GM21786 (cell line): ENCODE results near the gene TRA2B.
A peak's percentile ranks its signal among the peaks of the same experiment; 100 is the strongest.

Source experiments
- ATAC-seq: cut with Tn5 transposase; IDR thresholded peaks from one replicate; pipeline ENCODE4 v1.9.1; 2021; ENCODE audit not compliant: unreplicated experiment

Gene TRA2B

DNA sequence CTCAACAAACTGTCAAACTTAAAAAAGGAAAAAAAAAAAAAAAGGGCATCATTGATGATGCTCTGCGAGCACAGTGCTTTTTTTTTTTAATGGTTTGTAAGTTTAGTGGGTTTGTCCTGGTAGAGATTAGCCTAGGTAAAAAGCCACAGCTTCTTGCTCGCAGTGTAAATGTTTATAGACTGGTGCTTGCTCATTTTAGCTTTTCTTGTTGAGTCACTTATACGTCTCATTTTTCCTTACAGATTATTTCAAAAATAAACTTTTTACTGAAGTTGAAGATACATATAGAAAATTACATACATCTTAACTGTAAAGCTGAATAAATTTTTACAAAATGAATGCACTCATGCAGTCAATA, 16.5 kb upstream of the TRA2B start:
- no peak for ATAC-seq

DNA sequence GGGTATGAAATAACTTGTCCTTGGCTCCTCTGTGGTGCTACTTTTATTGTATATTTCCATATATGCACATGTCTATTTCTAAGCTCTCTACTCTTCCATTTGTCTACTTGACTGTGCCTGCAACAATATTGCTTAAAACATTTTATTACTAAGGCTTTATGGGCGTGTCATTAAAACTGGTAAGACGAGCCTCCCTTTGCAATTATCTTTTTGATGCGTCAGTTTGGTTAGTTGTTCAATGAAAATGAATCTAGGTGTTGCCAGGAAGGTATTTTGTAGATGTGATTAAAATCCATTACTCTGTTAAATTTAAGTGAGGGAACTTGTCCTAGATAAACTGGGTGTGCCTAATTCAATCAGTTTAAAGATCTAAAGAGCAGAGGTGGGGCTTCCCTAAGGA, 12.9 kb upstream of the TRA2B start:
- no peak for ATAC-seq

DNA sequence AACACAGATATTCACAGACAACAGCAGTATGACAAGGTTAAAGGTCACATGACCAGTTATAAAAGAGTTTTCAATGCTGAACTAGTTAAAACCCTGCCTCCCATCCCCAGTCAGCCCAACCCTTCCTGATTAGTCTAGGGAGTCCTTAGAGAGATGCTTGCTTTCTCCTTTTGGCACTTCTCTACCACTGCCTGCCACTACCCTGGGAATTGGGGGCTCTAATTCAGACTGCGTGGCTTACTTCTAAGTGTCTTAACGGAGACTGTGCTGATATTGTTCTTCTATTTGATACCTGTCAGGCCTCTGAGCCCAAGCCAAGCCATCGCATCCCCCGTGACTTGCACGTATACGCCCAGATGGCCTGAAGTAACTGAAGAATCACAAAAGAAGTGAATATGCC, 11.7 kb upstream of the TRA2B start:
- ATAC-seq, result no peak

DNA sequence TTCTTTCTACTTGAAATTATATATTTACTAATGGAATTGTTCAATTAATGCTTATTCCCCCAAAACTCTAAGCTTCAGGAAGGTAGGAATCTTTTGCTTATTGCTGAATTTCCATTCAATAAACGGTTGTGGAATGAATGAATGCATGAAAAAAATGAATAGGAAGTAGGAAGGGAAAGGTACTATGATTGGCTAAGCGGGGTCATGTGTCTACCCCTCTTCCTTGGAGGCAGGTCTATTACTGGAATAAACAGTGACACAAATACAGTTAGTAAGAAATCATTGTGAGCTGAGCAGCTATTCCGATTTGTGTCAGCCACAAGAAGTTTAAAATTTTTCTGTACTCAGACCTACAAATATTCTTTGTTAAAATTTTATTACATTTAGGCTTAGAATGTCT, 10.5 kb upstream of the TRA2B start:
- no peak for ATAC-seq

DNA sequence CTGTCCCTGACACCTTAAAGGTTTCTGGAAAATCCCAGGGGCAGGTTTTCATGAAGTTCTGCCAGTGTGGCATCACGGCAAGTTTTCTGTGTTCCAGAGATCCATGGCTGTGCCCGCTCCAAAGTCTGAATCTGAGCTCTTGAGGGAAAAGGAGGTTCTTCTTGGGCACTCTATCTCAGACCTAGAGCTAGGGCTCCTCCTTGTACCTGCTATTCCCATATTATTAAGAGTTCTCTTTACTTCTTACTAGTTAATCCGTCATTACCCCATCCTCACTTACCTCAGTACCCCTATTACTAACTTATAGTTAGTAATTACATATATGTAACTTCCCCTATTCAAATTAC, 5.9 kb upstream of the TRA2B start:
- ATAC-seq, result peak; percentile 17

DNA sequence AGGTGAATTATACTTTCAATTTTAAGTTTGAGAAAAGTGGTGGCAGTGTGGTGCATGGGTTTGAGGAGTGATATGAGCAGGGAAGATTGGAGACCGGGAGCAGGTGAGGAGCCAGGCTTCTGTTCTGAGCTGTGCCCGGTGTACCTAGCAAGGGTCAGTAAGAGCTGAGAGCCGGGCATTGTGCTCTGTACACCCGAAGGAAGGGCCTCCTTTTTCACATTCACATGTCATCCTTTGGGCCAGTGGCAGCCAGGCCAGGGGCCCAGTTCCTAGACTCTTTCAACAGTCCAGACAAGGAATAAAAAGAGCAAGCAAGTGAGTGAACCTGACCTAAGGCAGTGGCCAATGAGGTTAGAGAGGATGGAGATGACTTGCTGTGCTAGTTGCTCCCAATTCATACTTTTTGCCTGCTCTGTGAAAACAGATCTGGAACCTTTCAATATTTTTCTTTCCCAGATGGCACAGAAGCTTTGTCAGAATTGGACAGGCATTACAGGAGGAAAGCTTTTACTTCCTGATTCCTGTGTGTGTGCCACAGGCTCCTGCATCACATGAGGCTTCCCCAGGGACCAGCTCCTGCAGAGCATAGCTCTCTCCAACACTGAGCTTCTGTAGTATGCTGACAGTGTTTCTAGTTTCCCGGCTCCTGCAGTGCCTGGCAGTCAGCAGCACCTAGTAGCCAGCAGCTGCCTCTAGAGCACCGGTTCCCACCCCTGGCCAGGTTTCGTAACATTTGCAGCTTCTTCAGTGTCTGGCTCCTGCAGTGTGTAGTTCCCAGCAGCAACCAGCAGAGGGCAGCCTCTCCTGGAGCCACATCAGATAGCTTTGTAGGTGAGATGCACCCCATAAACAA, 5.3 kb upstream of the TRA2B start:
- peak; percentile 96 for ATAC-seq

DNA sequence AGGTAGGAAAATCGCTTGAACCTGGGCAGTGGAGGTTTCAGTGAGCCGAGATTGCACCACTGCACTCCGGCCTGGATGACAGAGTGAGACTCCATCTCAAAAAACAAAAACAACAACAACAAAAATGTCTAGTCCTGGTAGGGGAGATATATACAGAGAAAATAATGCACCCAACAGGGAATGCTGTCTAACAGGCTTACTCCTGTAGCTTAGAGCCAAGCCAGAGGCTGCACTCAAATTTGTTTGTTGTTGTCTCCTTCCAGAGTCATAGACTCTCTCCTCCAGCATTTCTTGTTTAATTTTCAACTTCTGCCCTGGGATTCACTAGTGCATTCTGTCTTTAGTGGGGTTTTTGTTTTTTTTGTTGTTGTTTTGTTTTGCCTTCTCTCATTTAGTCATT, 4.6 kb upstream of the TRA2B start:
- ATAC-seq, result no peak

DNA sequence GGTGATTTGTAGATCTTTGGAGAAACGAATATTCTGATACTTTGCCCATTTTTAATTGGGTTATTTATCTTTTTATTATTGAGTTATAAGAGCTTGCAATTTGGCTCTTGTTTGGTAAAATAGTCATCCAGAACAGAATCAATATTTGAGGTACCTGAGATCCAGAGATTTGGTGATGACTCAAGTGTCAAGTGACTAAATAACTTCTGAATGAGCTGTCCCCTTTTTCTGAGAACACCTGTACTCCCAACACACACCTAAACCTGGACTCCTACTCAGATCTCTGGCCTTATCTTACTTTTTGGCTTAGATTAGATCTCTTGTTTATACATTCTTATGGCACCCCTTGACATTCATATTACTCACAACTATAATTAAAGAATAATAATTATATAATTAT, 3.1 kb upstream of the TRA2B start:
- no peak for ATAC-seq

DNA sequence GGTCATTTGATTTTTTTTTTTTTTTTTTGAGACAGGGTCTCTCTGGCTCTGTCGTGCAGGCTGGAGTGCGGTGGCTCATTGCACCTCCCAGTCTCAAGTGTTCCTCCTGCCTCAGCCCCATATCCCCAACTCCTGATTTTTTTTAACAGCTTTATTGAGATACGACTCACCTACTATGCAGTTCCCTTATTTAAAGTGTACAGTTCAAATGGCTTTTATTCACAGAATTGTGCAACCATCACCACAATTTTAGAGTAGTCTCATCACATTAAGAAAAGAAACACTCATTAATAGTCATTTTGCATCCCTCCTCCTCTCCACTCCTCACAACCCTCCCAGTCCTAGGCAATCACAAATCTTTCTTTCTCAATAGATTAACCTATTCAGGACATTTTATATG, 1.9 kb upstream of the TRA2B start:
- ATAC-seq, result no peak

DNA sequence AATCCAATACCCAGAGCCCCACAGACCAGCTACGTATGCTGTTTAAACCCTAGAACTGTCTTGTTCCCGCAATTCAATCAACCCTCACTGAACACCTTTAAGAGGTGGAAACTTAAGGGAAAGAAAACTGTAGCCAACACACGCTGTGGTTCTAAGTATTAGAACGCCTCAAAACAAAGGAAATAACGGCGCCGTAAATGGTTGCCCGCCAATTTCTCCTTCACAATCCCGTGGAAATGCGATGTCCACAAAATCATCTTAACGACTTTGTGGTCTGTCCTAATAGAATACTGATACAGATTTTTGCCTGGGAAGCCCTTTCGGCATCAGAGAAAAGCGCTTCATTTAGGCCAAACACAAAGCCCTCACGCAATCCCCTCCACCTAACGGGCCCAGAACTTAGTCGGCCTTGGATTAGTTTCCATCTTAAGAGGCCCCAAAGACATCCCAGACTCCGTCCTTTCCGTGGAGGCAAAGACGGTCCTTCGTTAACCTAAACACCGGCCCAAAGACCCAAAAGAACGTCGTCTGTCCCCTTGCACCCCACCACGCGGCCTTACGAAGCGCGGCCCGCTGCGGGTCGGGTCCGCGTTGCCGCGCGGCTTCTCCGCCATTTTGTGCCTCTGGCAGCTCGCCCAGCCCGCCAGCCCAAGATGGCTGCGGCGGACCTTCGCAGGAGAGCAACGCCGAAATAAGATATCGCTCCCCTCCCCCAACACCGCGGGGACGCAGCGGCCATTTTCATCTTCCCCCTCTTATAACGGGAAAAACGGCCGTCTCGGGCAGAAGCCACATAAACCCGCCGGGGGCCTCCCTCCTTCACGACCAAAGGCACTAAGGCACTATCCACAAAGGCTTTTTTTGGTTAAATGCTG, 763 bp downstream of the TRA2B start:
- ATAC-seq, result peak; percentile 34

DNA sequence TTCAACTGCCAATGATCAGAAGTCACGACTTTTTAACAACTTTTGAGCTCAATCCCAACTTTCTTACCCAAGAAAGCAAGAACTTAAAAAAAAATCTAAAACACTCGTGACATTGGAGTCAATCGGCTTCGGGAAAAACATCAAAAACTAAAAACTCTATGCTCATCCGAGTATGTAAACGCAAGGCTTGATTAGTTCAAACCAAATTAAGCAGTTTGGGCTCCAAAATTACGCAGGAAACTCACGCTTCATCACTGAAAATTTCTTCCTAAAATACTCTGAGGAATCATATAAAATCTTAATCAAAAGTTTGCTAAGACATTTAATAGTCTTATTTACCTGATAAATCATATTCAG, 1.6 kb downstream of the TRA2B start:
- ATAC-seq, result no peak

DNA sequence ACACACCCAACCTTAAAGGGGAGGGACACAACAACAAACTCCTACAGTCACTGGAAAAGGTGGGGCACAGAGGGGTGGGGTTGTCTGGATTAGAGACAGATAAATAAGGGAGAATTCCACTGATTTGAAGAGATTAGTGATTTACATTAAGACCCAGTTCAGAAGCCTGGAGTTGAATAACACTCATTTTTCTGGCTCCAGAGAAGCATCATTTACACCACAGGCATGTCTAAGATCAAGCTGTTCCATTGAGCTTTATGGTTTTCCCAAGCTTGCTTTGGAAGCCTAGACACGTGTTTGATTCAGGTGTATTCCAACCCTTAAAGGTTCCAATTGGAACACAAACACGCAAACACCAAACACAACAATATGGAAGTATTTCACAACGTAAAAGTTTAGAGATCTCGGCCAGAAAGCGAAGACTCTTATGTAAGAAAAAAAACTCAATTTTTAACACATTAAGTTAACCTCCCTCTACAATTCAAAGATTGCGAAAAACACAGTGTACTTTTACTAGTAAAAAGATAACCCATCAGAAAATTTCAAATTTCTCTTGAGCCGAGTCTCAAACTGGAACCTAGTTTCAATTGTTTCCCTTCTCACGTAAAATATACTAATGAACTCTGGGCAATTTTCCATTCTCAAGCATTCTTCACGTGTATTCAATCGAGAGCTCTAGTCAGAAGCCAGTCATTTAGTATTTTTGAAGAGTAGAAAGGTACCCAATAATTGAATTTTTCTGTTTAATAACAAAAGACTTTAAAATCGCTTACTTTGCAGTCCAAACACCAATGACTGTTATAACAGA, 2.1 kb downstream of the TRA2B start:
- no peak for ATAC-seq

DNA sequence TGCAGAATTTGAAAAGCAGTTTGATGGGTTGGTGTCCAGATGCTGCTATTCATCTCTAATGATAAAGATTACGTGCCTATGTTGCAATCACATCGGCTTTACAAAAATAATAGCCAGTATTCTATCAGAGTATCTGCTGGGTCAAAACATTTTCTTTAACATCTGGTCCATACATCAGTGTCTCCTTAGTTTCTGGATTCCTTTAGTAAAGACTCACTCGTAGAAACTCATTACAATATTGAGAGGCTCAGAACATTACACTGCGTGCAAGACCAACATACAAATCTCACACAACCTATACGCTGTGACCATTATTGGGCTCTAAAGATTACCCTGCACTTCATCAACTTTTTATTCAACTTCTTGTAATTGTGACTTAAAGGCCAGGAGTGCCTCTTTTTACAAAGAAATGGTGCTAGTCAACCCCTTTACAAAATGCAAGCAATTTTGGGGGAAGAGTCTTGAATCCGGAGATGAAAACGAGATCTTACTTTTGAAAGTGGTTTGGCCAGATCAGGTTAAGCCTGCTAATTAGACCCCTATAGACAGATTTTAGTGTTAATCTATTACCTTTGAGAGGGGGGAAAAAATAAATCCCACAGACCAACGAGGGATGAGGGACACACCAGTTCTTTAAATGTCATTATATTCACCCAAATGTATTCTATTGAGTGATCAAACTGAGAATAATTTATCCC, 2.9 kb downstream of the TRA2B start:
- ATAC-seq, result no peak

DNA sequence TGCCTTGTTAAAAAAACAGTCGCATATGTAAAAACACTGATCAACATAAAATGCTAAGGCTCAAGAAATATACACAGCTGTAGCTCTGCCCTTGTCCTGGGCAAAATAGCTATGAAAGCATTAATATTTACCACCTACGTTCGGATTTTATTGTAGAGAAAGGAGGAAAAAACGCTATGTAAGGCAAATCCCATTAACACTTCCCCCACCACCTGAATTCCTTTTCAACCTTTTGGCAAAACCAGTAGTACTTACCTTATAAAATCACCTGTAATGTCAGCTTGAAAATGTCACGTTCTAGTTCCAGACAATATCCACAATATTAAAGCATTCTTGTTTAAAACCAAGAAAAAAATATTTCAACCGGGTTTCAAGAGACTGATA, 3.6 kb downstream of the TRA2B start:
- no peak for ATAC-seq

DNA sequence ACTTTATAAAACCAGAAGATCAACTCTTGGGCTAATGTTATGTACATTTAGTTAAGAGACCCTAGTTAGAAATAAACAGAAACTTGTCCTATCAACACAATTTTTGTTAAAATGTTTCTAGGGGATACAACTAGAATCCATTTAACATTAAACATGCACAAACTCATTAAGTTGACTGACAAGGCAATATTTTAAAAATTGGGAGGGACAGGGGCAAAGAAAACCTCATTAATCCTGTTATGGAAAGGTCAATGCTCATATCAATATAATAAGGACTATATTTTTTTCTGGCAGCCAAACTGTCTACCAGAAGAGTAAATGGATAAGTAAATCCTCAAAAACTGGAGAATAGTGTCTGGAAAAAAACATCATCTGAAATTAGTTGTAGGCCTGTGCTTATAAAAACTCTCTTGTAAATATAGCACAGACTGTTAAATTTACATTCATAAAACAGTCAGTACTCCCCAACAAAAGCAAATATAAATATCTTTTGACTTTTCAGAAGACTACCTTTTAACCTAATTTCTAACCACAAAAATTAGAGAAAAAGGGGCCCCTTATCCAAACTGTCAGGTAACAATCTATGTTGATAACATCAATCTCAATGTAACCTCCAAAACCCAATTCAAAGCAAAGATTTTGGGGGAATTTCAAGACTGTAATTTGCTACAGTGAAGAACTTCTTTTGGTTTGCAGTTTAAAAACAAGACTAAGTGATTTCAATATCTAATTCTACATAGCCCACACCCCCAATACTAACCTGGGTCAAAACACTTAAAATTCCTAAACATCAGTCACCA, 4.2 kb downstream of the TRA2B start:
- ATAC-seq, result no peak

DNA sequence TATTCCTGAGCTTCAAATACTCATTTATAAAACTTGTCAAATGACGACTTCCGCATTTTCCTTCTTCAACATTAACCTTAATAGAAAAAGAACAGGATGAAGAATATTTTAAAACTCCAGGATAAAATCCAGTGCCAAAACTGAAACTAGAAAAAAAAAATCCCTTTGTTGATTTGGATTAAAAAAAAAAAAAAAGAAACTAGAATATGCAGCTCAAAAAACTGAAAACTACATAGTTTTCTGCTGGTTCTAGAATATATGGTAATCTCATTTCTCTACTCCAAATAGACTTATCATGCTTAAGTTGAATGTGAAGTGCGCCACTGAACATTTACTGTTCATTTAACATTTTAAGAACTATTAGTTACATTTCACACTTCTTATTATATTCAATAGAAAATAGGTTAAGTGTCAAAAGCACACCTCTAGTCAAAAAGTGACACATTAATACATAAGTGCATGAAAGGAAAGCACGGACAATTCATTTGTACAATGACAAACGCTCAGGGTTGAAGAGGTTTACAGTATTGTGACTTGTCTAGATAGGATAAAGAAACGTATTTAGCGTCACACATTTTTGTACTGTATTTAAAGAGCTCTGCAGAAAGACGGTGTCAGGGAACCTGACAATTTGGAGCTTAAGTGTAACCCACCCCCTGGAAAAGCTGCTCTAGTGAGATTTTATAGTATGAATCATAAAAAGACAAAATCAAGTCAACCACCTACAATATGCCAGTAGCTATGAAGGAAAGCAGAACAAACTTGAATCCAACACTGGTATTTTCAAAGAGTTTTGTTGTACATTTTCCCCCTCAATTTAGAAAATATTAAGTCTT, 5.8 kb downstream of the TRA2B start:
- no peak for ATAC-seq

DNA sequence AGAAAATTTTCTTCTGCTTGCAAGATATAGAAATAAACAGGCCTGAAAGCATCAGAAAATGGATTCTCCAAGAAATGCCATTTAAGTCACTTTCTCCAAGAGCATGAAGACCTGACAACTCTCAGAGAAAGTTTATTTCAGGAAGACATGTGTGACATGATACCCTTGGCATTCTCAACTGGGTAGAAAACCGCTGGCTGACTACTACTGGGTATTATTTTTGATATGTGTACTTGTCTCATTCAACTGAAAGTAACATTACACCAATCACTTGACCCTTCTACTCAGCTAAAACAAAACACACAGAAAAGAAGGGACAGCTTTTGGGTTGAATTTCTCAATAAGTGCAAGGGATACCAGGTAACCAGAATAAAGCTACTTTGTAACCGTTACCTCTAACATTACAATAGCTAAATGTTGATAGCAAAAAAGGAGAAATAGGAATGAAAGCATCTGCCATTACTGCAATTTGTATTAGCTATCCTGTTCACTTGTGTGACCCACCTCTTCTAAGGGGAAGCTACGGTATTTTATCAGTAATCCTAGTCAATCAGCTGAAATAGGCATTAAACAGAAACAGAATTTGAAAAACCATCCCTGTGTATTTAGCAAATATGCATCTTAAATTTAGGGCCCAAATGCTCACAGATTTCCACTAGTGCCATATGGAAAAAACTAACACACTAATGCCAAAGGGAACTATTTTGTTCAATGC, 7.3 kb downstream of the TRA2B start:
- ATAC-seq, result no peak

DNA sequence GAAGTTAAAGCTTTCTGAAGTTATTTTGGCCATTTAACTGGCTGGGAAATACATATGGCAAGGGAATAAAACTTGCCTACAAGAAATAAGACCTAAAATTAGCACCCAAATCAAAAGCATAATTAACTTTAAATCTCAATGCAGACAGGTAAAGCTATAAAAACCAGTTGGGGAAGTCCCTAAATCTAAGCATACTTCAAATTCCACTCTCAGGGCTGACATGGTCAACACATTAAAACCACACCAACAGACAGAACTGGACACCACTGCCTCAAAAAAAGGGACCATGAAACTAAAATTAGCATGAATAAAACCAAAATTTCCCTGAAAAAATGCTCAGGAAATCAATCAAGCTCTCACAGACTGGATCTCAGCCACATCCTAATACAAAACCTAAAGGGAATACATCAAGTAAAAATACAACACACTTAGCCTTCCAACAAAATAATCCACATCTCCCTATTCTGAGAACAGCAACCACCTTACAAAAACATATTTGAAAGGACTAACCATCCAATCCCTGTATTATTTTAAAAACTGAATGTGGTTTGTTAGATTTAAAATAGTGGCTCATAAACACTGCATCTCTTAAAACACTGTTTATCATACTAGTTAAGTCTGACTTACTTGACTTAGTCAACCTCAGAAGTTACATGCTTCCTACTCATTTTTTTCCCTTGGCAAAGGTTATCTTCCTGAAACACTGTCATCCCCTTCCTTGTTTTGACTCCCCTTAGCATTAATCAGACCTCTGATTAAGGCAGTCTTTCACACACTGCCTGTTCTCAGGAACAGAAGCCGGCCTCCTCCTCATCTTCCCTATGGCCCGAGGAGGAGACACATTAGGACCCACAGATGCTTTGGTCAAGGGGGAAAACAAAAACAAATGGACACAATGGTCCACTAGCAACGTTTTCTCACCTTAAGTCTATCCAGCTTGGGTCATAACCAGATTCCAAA, 8.3 kb downstream of the TRA2B start:
- no peak for ATAC-seq
